ENCODE results near the gene POLD1.

Gene POLD1

GRCh38 chr19:50381881-50382729 is 2.0 kb upstream of the POLD1 start:
- no peak for DNase-seq
- Histone ChIP-seq H3K9ac (ENCODE audit: low read length) (no peak overlapping the region), H3K79me2 (ENCODE audit: control insufficient read depth, insufficient read depth, low read length, poor library complexity) (peaks cover 10% of the 10 kb centered on the region), H3K36me3 (ENCODE audit: control insufficient read depth in 1 of 2, insufficient read depth in 2 of 2, low read length in 2 of 2) (peaks cover 65 to 66% of the 10 kb centered on the region in 2 experiments), H2BK12ac (ENCODE audit: low read length) (no peak overlapping the region), H4K91ac (ENCODE audit: low read depth, low read length) (no peak overlapping the region), H3K4ac (ENCODE audit: low read depth, low read length) (no peak overlapping the region), H3K79me1 (ENCODE audit: low read length) (peaks cover 4% of the 10 kb centered on the region), H3K27ac (ENCODE audit: low read depth, low read length) (no peak overlapping the region), H4K12ac (ENCODE audit: low read depth, low read length) (peak overlapping the region; percentile 25), H3K27me3 (ENCODE audit: insufficient read depth, low read length) (no peaks in the 10 kb centered on the region), H3K18ac (ENCODE audit: low read length) (no peak overlapping the region), H2BK5ac (ENCODE audit: low read depth, low read length, poor library complexity) (no peak overlapping the region), H3K14ac (ENCODE audit: low read length) (no peak overlapping the region), H2AFZ (ENCODE audit: insufficient read depth, low read length, poor library complexity) (no peak overlapping the region), H3K9me3 (ENCODE audit: insufficient read depth, low read depth, low read length) (no peaks in the 10 kb centered on the region), H3K4me3 (ENCODE audit: low read depth, low read length) (no peak overlapping the region), H4K8ac (ENCODE audit: low read depth, low read length) (no peak overlapping the region), H2BK120ac (ENCODE audit: insufficient read depth, low read length, poor library complexity) (no peak overlapping the region), H3K4me1 (ENCODE audit: control insufficient read depth in 1 of 2, insufficient read depth in 2 of 2, low read length in 2 of 2) (peaks cover 3 to 12% of the 10 kb centered on the region in 2 experiments), H3K23ac (ENCODE audit: low read length) (no peak overlapping the region), H3K4me2 (ENCODE audit: low read length) (no peak overlapping the region), H2AK5ac (ENCODE audit: low read length) (no peak overlapping the region)
- no CpG with 5 or more reads among the region's 58 CpGs for WGBS (ENCODE audit: extremely low coverage, insufficient coverage, insufficient read length)

- Histone ChIP-seq H3K18ac (ENCODE audit: low read length) (peak overlapping the region; percentile 50), H4K8ac (ENCODE audit: low read depth, low read length) (peak overlapping the region; percentile 30), H3K14ac (ENCODE audit: low read length) (no peak overlapping the region), H3K79me2 (ENCODE audit: control insufficient read depth, insufficient read depth, low read length, poor library complexity) (peaks cover 10% of the 10 kb centered on the region), H2AK5ac (ENCODE audit: low read length) (no peak overlapping the region), H2BK5ac (ENCODE audit: low read depth, low read length, poor library complexity) (no peak overlapping the region), H2AFZ (ENCODE audit: insufficient read depth, low read length, poor library complexity) (no peak overlapping the region), H3K27me3 (ENCODE audit: insufficient read depth, low read length) (no peaks in the 10 kb centered on the region), H3K9ac (ENCODE audit: low read length) (peak overlapping the region; percentile 42), H3K4me3 (ENCODE audit: low read depth, low read length) (peak overlapping the region; percentile 29), H3K27ac (ENCODE audit: low read depth, low read length) (no peak overlapping the region), H3K36me3 (ENCODE audit: control insufficient read depth in 1 of 2, insufficient read depth in 2 of 2, low read length in 2 of 2) (peaks cover 65% of the 10 kb centered on the region in 2 experiments), H3K9me3 (ENCODE audit: insufficient read depth, low read depth, low read length) (no peaks in the 10 kb centered on the region), H2BK12ac (ENCODE audit: low read length) (no peak overlapping the region), H3K79me1 (ENCODE audit: low read length) (peaks cover 4% of the 10 kb centered on the region), H4K91ac (ENCODE audit: low read depth, low read length) (no peak overlapping the region), H3K4me2 (ENCODE audit: low read length) (peak overlapping the region; percentile 75), H4K12ac (ENCODE audit: low read depth, low read length) (peak overlapping the region; percentile 20), H3K4me1 (ENCODE audit: control insufficient read depth in 1 of 2, insufficient read depth in 2 of 2, low read length in 2 of 2) (peaks cover 3 to 12% of the 10 kb centered on the region in 2 experiments), H3K4ac (ENCODE audit: low read depth, low read length) (peak overlapping the region; percentile 12), H2BK120ac (ENCODE audit: insufficient read depth, low read length, poor library complexity) (no peak overlapping the region), H3K23ac (ENCODE audit: low read length) (no peak overlapping the region)
- no peak for DNase-seq
- no CpG with 5 or more reads among the region's 21 CpGs for WGBS (ENCODE audit: extremely low coverage, insufficient coverage, insufficient read length)
Measured at GRCh38 chr19:50383001-50383851, 921 bp upstream of the POLD1 start.

DNA sequence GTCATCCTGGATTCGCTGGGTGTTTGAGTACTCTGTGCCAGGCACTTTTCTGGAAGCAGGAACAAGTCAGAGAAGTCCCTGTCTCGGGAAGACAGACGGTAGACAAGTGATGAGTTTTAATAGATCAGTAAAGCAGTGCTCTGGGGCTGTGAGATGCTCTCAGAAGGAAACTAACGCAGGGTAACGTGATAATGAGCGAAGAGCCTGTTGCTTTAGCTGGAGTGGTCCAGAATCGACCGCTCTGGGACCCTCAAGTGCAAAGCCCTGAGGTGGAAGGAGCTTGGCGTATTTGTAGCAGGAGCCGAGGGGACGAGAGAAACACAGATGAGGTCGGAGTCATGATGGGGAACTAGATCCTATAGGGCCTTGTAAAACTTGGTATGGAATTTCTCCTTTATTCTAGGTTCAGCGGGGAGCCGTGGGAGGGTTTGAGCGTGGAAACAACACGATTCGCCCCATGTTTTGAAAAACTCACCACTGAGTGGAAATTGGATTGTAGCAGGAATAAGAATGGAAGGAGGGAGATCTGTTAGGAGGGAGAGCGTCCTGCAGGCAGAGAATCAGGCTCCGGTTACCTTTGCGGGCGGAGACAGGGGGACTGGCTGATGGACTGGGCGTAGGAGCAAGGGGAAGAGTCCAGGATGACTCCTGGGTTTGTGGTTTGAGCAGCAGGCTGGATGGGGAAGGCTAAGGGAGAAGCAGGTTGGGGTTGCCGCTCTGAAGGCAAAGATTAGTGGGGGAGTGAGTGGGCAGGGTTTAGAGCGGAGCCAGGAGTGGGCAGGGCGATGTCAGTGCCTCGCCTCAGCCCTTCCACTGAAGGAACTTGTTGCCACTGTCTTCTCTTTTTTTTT is 763 bp downstream of the POLD1 start:
- H2BK120ac ChIP-seq (ENCODE audit: insufficient read depth, low read length, poor library complexity) = no peak overlapping the region
- no peaks in the 10 kb centered on the region for H3K27me3 ChIP-seq (ENCODE audit: insufficient read depth, low read length)
- peak overlapping the region; percentile 37 for H3K4ac ChIP-seq (ENCODE audit: low read depth, low read length)
- no peak overlapping the region for H3K27ac ChIP-seq (ENCODE audit: low read depth, low read length)
- DNase-seq = peak in 1 of 2 donors; percentile 9
- no peak overlapping the region for H2BK12ac ChIP-seq (ENCODE audit: low read length)
- H3K4me2 ChIP-seq (ENCODE audit: low read length) = peak overlapping the region; percentile 96
- H4K8ac ChIP-seq (ENCODE audit: low read depth, low read length) = no peak overlapping the region
- peak overlapping the region; percentile 92 for H2AFZ ChIP-seq (ENCODE audit: insufficient read depth, low read length, poor library complexity)
- peaks cover 3 to 12% of the 10 kb centered on the region in 2 experiments for H3K4me1 ChIP-seq (ENCODE audit: control insufficient read depth in 1 of 2, insufficient read depth in 2 of 2, low read length in 2 of 2)
- H2BK5ac ChIP-seq (ENCODE audit: low read depth, low read length, poor library complexity) = peak overlapping the region; percentile 12
- H3K79me1 ChIP-seq (ENCODE audit: low read length) = peaks cover 4% of the 10 kb centered on the region
- peaks cover 10% of the 10 kb centered on the region for H3K79me2 ChIP-seq (ENCODE audit: control insufficient read depth, insufficient read depth, low read length, poor library complexity)
- peak overlapping the region; percentile 44 for H3K9ac ChIP-seq (ENCODE audit: low read length)
- no peak overlapping the region for H4K12ac ChIP-seq (ENCODE audit: low read depth, low read length)
- H2AK5ac ChIP-seq (ENCODE audit: low read length) = no peak overlapping the region
- peak overlapping the region; percentile 46 for H3K14ac ChIP-seq (ENCODE audit: low read length)
- peak overlapping the region; percentile 87 for H3K4me3 ChIP-seq (ENCODE audit: low read depth, low read length)
- no CpG with 5 or more reads among the region's 26 CpGs for WGBS (ENCODE audit: extremely low coverage, insufficient coverage, insufficient read length)
- H3K36me3 ChIP-seq (ENCODE audit: control insufficient read depth in 1 of 2, insufficient read depth in 2 of 2, low read length in 2 of 2) = peaks cover 48 to 49% of the 10 kb centered on the region in 2 experiments
- H4K91ac ChIP-seq (ENCODE audit: low read depth, low read length) = peak overlapping the region; percentile 76
- H3K9me3 ChIP-seq (ENCODE audit: insufficient read depth, low read depth, low read length) = no peaks in the 10 kb centered on the region
- H3K18ac ChIP-seq (ENCODE audit: low read length) = peak overlapping the region; percentile 17
- no peak overlapping the region for H3K23ac ChIP-seq (ENCODE audit: low read length)

Measured in trophoblast cell (in vitro differentiated cells and primary cell).